ENCODE results near the gene PCLO.

GRCh38 chr7:82926477-82926876, 236.2 kb downstream of the PCLO start:
- no peak for TF ChIP-seq BHLHE40 (IDR thresholded peaks at IDR 0.05; ENCODE audit: borderline replicate concordance)
- no peak for TF ChIP-seq ELF4 (IDR thresholded peaks at IDR 0.05)
- TF ChIP-seq LEF1 (IDR thresholded peaks at IDR 0.05; ENCODE audit: borderline replicate concordance), result no peak
- no peak for TF ChIP-seq FOXM1 (IDR thresholded peaks at IDR 0.05; ENCODE audit: borderline replicate concordance)
- no peak for TF ChIP-seq FOXK2 (IDR thresholded peaks at IDR 0.05)
- TF ChIP-seq CTBP1 (IDR thresholded peaks at IDR 0.05; ENCODE audit: borderline replicate concordance), result no peak
- TF ChIP-seq PKNOX1 (IDR thresholded peaks at IDR 0.05), result no peak
- TF ChIP-seq TARDBP (IDR thresholded peaks at IDR 0.05), result no peak
- TF ChIP-seq SP1 (IDR thresholded peaks at IDR 0.05), result no peak
- TF ChIP-seq SUZ12 (IDR thresholded peaks at IDR 0.05), result no peak
- no peak for TF ChIP-seq NFRKB (IDR thresholded peaks at IDR 0.05)
- TF ChIP-seq FOXA1 (IDR thresholded peaks at IDR 0.05), result no peak
